K562 (cell line): ENCODE results near the gene KLRB1. TPM values are rescaled to one million over a fixed set of nuclear protein-coding genes. Genes with fewer than 3 reads are reported as not detected.

Experiments
- ATAC-seq: fragments of 200-7000 bp; cut with Tn5 transposase; 3 replicates; pipeline ENCODE4 v1.9.1; 2020; ENCODE audit warnings: moderate library complexity
- BruUV-seq: library from RNA; stranded (reverse); fragments of 400-500 nt; replicated peaks from 2 replicates; lab custom pipeline; 2021; lab: Mats Ljungman, UMichigan
- CTCF ChIA-PET: fragments of 300-600 bp; formaldehyde crosslinking; extraction: SDS; loops from one replicate; lab custom pipeline; 2021; ENCODE audit warnings: low intra/inter-chr PET ratio; lab: Yijun Ruan, JAX
- POLR2A ChIA-PET: fragments of 300-600, 350-650 bp; sonication (Branson Sonifier 250); formaldehyde crosslinking; extraction: SDS; loops from one replicate; lab custom pipeline; 2021; ENCODE audit warnings: antibody characterized with exemption, inconsistent platforms; lab: Yijun Ruan, JAX
- DNase-seq, 4 experiments: peaks; one replicate each; pipeline versions ENCODE4 v3.0.0 to v3.0.0-alpha.2; 2011 to 2018; ENCODE audit warnings: low spot score in 3 of 4, mixed read lengths in 3 of 4; ENCODE audit errors: extremely low read depth in 1 of 4
- FAIRE-seq: peaks from 2 replicates; lab custom pipeline; 2011; peaks lifted over from hg19 to GRCh38; lab: Jason Lieb, UNC
- H2AFZ ChIP-seq: 2 replicates; pipeline ENCODE4 v1.6.0; 2011; ENCODE audit warnings: low read depth, low read length, control low read depth, inconsistent platforms
- H3K27ac ChIP-seq: fragments of 200-600 bp; 3 replicates; pipeline ENCODE4 v1.8.0; 2011; ENCODE audit warnings: low read depth, mild to moderate bottlenecking, control low read depth, inconsistent platforms, low read length, moderate library complexity, mixed read lengths; ENCODE audit errors: extremely low read depth
- H3K27me3 ChIP-seq, 2 experiments: fragments of 300-600 bp in 1 of 2; 2 replicates in 1 of 2; 3 replicates in 1 of 2; pipeline versions ENCODE4 v1.6.0 to v1.8.0; 2011; ENCODE audit warnings: inconsistent platforms in 2 of 2, low read length in 2 of 2, mild to moderate bottlenecking in 1 of 2, mixed read lengths in 1 of 2, moderate library complexity in 1 of 2; ENCODE audit not compliant: control insufficient read depth in 2 of 2, insufficient read depth in 2 of 2
- H3K36me3 ChIP-seq: fragments of 300-600 bp; 3 replicates; pipeline ENCODE4 v1.8.0; 2011; ENCODE audit warnings: mild to moderate bottlenecking, low read length, inconsistent platforms; ENCODE audit not compliant: control insufficient read depth, insufficient read depth
- H3K4me1 ChIP-seq, 2 experiments: fragments of 200-600 bp in 1 of 2; replicated peaks in 1 of 2; 2 replicates in 1 of 2; 3 replicates in 1 of 2; pipeline versions ENCODE4 v1.5.1 to v1.8.0; 2011; ENCODE audit warnings: inconsistent platforms in 2 of 2, low read length in 2 of 2, mild to moderate bottlenecking in 1 of 2, mixed read lengths in 1 of 2, moderate library complexity in 1 of 2; ENCODE audit not compliant: control insufficient read depth in 2 of 2, insufficient read depth in 2 of 2
- H3K4me2 ChIP-seq: 2 replicates; pipeline ENCODE4 v1.6.1; 2011; ENCODE audit warnings: low read length, control low read depth, inconsistent platforms, mixed read lengths; ENCODE audit not compliant: insufficient read depth
- H3K4me3 ChIP-seq: fragments of 200-600 bp; sonication (generic), shearing (Covaris generic); 2 replicates; pipeline ENCODE4 v1.5.1; 2016; ENCODE audit warnings: control low read depth, inconsistent platforms
- H3K79me2 ChIP-seq: fragments of 200-600 bp; 3 replicates; pipeline ENCODE4 v1.8.0; 2011; ENCODE audit warnings: low read length, inconsistent platforms; ENCODE audit not compliant: control insufficient read depth, insufficient read depth
- H3K9ac ChIP-seq, 2 experiments: 2 replicates each; pipeline versions ENCODE4 v1.6.0 to v1.6.1; 2011; ENCODE audit warnings: low read depth in 2 of 2, low read length in 2 of 2, control low read depth in 1 of 2, inconsistent platforms in 1 of 2, mild to moderate bottlenecking in 1 of 2, mixed read lengths in 1 of 2; ENCODE audit not compliant: insufficient read depth in 1 of 2
- H3K9me1 ChIP-seq: one replicate; pipeline ENCODE4 v1.6.0; 2011; ENCODE audit warnings: inconsistent platforms, mild to moderate bottlenecking, low read length, moderate library complexity; ENCODE audit not compliant: control insufficient read depth, insufficient read depth
- H3K9me3 ChIP-seq: replicated peaks from 2 replicates; pipeline ENCODE4 v1.5.1; 2011; ENCODE audit warnings: low read depth, low read length, inconsistent platforms; ENCODE audit not compliant: control insufficient read depth, insufficient read depth
- H4K20me1 ChIP-seq: replicated peaks from 2 replicates; pipeline ENCODE4 v1.6.1; 2011; ENCODE audit warnings: low read length, inconsistent platforms, mixed read lengths; ENCODE audit not compliant: control insufficient read depth, insufficient read depth
- NELFE ChIP-seq: IDR thresholded peaks from 2 replicates; pipeline ENCODE4 v1.6.1; 2011; ENCODE audit warnings: mild to moderate bottlenecking; ENCODE audit not compliant: insufficient read depth, insufficient read length
- SOX6 ChIP-seq: fragments of 450-650 bp; IDR thresholded peaks from 2 replicates; pipeline ENCODE4 v1.6.1; 2014; ENCODE audit warnings: mild to moderate bottlenecking
- WGBS: fragments of 100-300 bp; shearing (Covaris generic); methylation state at CpG from one replicate; pipeline ENCODE4 v1.1.6; 2016; ENCODE audit warnings: low coverage, mixed read lengths; ENCODE audit not compliant: insufficient coverage; ENCODE audit errors: missing lambda C conversion rate; 5-methylcytosine and 5-hydroxymethylcytosine counted together
- in situ Hi-C: fragments of 300-500 bp; cut with MboI; formaldehyde crosslinking; loops from 4 replicates; pipeline ENCODE4 v1.15.0; 2018; ENCODE audit warnings: inconsistent platforms, mixed read lengths
- intact Hi-C: fragments of 100-400 bp; cut with micrococcal nuclease; formaldehyde crosslinking; loops from 2 replicates; pipeline ENCODE4 v1.14.2; 2022
- polyA plus RNA-seq, 8 experiments: library from polyadenylated mRNA; depleted of rRNA in 4 of 8; stranded (reverse) in 5 of 8; unstranded in 3 of 8; fragments of >200 nt; fragmentation: Nextera tagmentation in 2 of 8; fragmentation: Illumina TruSeq in 1 of 8; extraction: Ambion mirVana in 2 of 8; extraction: Trizol in 1 of 8; gene quantifications; 2 replicates each; pipeline versions ENCODE4 v1.2.1 to v1.2.3, GENCODE V29; 2011 to 2014; ENCODE audit warnings: inconsistent platforms in 1 of 8, missing spikeins in 1 of 8
- total RNA-seq, 7 experiments: library from RNA; depleted of rRNA in 6 of 7; stranded (reverse); fragments of >200 nt in 6 of 7; fragmentation: Illumina TruSeq in 2 of 7; extraction: Trizol in 2 of 7; gene quantifications; 2 replicates each; pipeline versions ENCODE4 v1.2.1 to v1.2.3, GENCODE V29; 2011 to 2021; ENCODE audit warnings: low replicate concordance in 1 of 7
- TF ChIP-seq, protein P1 (sequence below): fragments of 450-650 bp; formaldehyde crosslinking; IDR thresholded peaks from 2 replicates; pipeline ENCODE4 v1.4.0; 2020; ENCODE audit warnings: mild to moderate bottlenecking, mixed read lengths
- TF ChIP-seq, protein P2 (sequence below): fragments of 200-400 bp; formaldehyde crosslinking; IDR thresholded peaks from 2 replicates; pipeline ENCODE4 v1.6.1; 2017; ENCODE audit warnings: mild to moderate bottlenecking, low read depth, low read length, moderate library complexity
- TF ChIP-seq, protein P3 (sequence below), 2 experiments: IDR thresholded peaks; 2 replicates each; pipeline ENCODE4 v1.6.1; 2011; ENCODE audit warnings: borderline replicate concordance in 1 of 2, control low read depth in 1 of 2, low read depth in 1 of 2, low read length in 1 of 2, mild to moderate bottlenecking in 1 of 2, mixed read lengths in 1 of 2, moderate library complexity in 1 of 2; ENCODE audit not compliant: insufficient read depth in 1 of 2, insufficient read length in 1 of 2, poor library complexity in 1 of 2, severe bottlenecking in 1 of 2; ENCODE audit errors: extremely low read depth in 1 of 2

KLRB1 gene
- total and polyA plus RNA-seq, 9 of the 15 experiments (the other 6 are each of a cell fraction or from before 2014, with no cell fraction given) = not detected

DNA sequence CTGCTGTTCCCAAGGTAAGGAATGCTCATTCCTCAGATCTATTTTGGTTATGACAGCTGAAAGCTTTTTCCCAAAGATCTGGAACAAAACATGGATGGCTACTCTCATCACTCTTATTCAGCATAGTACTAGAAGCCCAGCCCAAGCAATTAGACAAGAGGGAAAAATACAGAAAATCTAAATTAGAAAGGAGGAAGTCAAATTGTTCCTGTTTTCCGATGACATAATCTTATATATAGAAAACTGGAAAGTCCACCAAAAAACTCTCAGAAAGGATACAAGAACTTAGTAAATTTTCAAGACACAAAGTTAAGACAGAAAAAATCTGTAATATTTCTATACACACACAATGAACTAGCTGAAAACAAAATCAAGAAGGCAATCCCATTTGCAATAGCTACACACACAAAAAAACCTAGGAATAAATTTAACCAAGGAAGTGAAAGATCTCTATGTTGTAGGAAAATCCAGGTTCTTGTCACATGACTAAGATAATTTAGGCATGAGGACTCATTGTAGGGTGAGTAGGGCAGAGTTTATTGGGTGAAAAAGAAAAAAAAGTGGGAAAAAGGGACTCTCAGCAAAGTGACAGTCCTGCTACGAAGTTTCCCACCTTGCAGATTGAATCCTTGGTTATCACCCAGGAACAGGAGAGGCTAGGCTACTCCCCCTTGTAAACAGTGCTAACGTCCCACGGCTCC, 28.6 kb upstream of the KLRB1 start:
- H3K4me1 ChIP-seq = no peaks in the 10 kb centered on the region; a peak in 1 of 5 replicates
- ChIA-PET CTCF (interaction anchor here (0.6 kb wide), 1 partner anchor 74 kb away, joined by 3 read pairs; no protein-coding TSS in a partner anchor), POLR2A (interaction anchor here (1.0 kb wide), 1 partner anchor 11 kb away, joined by 3 read pairs; no protein-coding TSS in a partner anchor)
- no peaks in the 10 kb centered on the region for H3K79me2 ChIP-seq
- no peaks in the 10 kb centered on the region for H3K27me3 ChIP-seq
- 35% methylated on average over 4 of the region's 4 CpGs for WGBS
- no peak overlapping the region for H3K9ac ChIP-seq
- DNase-seq = no peak
- TF ChIP-seq, protein P1, sequence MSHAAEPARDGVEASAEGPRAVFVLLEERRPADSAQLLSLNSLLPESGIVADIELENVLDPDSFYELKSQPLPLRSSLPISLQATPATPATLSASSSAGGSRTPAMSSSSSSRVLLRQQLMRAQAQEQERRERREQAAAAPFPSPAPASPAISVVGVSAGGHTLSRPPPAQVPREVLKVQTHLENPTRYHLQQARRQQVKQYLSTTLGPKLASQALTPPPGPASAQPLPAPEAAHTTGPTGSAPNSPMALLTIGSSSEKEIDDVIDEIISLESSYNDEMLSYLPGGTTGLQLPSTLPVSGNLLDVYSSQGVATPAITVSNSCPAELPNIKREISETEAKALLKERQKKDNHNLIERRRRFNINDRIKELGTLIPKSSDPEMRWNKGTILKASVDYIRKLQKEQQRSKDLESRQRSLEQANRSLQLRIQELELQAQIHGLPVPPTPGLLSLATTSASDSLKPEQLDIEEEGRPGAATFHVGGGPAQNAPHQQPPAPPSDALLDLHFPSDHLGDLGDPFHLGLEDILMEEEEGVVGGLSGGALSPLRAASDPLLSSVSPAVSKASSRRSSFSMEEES (CRISPR knock-in tag) = peak; percentile 30
- TF ChIP-seq NELFE = no peak
- TF ChIP-seq, protein P2, sequence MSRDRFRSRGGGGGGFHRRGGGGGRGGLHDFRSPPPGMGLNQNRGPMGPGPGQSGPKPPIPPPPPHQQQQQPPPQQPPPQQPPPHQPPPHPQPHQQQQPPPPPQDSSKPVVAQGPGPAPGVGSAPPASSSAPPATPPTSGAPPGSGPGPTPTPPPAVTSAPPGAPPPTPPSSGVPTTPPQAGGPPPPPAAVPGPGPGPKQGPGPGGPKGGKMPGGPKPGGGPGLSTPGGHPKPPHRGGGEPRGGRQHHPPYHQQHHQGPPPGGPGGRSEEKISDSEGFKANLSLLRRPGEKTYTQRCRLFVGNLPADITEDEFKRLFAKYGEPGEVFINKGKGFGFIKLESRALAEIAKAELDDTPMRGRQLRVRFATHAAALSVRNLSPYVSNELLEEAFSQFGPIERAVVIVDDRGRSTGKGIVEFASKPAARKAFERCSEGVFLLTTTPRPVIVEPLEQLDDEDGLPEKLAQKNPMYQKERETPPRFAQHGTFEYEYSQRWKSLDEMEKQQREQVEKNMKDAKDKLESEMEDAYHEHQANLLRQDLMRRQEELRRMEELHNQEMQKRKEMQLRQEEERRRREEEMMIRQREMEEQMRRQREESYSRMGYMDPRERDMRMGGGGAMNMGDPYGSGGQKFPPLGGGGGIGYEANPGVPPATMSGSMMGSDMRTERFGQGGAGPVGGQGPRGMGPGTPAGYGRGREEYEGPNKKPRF = no peak
- TF ChIP-seq SOX6 = no peak
- TF ChIP-seq, protein P3, sequence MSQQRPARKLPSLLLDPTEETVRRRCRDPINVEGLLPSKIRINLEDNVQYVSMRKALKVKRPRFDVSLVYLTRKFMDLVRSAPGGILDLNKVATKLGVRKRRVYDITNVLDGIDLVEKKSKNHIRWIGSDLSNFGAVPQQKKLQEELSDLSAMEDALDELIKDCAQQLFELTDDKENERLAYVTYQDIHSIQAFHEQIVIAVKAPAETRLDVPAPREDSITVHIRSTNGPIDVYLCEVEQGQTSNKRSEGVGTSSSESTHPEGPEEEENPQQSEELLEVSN (IDR thresholded peaks at IDR 0.05; ENCODE audit: borderline replicate concordance in 1 of 2, extremely low read depth in 1 of 2, insufficient read depth in 1 of 2, insufficient read length in 1 of 2, low read depth in 1 of 2, low read length in 1 of 2, poor library complexity in 1 of 2, severe bottlenecking in 1 of 2) = no peak
- H3K4me3 ChIP-seq = no peak overlapping the region
- H4K20me1 ChIP-seq = no peaks in the 10 kb centered on the region
- H3K9me1 ChIP-seq = no peaks in the 10 kb centered on the region
- intact Hi-C loops = no loop called here
- H2AFZ ChIP-seq = peak overlapping the region; percentile 25; the same call in 1 of the 2 replicates
- no peak overlapping the region for H3K4me2 ChIP-seq
- no peak overlapping the region for H3K27ac ChIP-seq
- no peak; the same call in 1 of the 3 replicates for ATAC-seq
- no TSS peak for BruUV-seq
- no peaks in the 10 kb centered on the region for H3K36me3 ChIP-seq
- FAIRE-seq = no peak
- in situ Hi-C loops = loop anchor here (25.0 kb wide), 1 partner anchor 299 kb away; no protein-coding TSS in a partner anchor
- no peaks in the 10 kb centered on the region; the same call in 1 of the 2 replicates for H3K9me3 ChIP-seq
